ENCODE data around the gene KISS1. TPM values are rescaled to one million over a fixed set of nuclear protein-coding genes. Genes with fewer than 3 reads are reported as not detected.

The KISS1 gene
- total RNA-seq, 1 donor from 2014 or later = not detected

DNA sequence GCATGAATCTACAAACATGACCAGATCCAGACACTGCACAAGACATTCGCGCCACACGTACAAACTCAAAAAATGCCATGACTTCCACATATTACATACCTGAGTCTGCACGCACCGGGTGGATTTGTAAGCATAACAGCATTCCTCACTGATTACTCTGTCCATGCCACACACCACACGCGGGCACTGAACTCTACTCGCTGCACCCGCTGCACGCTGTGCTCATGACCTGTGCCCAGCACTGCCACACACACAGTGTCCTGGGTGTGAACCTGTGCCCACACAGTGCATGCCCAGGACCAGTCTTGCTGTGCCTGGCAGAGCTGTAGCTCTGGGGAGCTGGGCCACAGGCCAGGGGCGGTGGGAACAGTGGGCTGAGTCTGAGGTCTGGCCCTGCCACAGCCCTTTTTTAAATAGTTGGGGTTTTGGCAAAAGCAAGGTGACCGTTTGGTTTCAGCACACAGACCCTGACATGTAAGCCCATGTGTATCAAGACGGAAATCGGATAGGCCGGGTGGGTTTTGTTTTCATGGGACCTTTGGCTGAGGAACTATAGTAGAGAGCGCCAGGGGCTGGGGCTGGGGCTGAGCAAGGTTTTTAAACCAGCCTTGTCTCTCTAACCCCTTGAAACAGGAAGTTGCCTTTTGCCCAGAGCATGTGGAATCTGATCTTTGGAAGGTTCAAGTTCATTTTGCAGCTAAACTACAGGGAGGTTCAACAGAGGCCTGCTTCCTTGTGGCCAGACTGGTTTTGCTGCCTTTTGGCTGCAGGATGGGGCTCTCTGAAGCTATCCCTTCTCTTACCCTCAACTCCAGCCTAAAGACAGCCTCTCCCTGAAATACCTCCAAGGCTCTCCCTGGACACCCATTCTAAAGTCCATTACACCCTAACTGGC is 29.8 kb upstream of the KISS1 start:
- H3K36me3 Mint-ChIP-seq (ENCODE audit: low read depth) = no peaks in the 10 kb centered on the region
- intact Hi-C loops (cut with micrococcal nuclease) = no loop called here
- no peaks in the 10 kb centered on the region for H3K4me1 Mint-ChIP-seq (ENCODE audit: low read depth)
- H3K9me3 Mint-ChIP-seq = no peaks in the 10 kb centered on the region
- no peak overlapping the region for H3K27ac Mint-ChIP-seq
- no peaks in the 10 kb centered on the region for H3K27me3 Mint-ChIP-seq (ENCODE audit: low read depth)
- DNase-seq (ENCODE audit: low spot score) = no peak
- H3K4me3 Mint-ChIP-seq (ENCODE audit: low read depth) = no peak overlapping the region

DNA sequence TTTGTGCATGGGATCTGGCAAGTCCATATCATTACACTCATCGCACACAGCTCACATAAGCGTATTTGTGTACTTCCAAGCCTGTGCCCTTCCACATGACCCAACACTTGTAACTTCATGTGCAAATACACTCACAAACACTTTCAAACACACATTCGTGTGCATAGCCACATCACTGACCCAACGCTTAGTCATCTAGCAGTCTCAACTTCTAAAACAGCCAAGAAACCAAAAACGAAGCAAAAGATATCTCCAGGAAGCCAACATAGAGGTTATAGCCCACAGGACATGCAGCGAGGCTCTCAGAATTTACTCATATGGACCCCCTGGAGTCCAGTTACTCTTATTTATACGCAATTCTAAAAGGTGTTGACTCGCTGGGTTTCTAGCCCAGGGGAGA is 28.4 kb upstream of the KISS1 start:
- intact Hi-C loops (cut with micrococcal nuclease) = no loop called here

DNA sequence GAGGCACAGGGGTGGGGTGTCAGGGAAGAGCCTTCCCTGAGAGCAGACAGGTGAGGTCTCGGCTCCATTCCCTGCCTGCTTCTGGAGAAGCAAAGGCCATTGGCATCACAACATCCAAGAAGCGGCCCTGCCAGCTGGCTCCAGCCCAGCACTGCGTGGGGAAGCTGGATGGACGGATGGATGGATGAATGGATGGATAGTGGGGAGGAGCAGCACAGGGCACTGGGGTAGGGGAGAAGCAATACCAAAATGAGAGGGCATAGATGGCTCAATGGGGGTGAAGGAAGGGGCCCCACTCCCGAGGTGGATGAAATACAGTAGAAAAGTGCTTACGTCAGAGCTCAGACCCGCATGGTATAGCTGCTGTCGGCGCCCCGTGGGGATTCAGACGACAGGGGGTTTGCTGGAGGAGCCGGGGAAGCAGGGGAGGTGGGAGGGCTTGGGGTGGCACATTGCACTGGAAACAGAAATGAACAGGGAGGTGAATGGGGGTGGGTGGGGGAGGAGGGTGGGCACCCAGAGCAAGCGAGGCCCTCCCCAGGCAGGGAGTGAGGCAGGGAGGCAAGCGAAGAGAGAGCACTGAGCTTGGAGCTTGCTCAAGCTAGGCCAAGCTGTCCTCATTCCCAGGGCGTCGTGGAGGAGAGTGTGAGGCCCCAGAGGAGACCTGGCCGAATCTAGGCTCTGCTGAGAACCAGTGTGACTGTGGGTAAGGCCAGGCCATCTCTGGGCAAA is 27.0 kb upstream of the KISS1 start:
- Mint-ChIP-seq H3K4me3 (ENCODE audit: low read depth) (no peak overlapping the region), H3K4me1 (ENCODE audit: low read depth) (no peaks in the 10 kb centered on the region), H3K27me3 (ENCODE audit: low read depth) (no peaks in the 10 kb centered on the region), H3K9me3 (no peaks in the 10 kb centered on the region), H3K27ac (no peak overlapping the region), H3K36me3 (ENCODE audit: low read depth) (no peaks in the 10 kb centered on the region)
- no peak for DNase-seq (ENCODE audit: low spot score)
- intact Hi-C loops (cut with micrococcal nuclease) = no loop called here

More for the DNA sequence above, 28.4 kb upstream of the KISS1 start:
- no peaks in the 10 kb centered on the region for H3K9me3 Mint-ChIP-seq
- H3K36me3 Mint-ChIP-seq (ENCODE audit: low read depth) = no peaks in the 10 kb centered on the region
- no peak overlapping the region for H3K4me3 Mint-ChIP-seq (ENCODE audit: low read depth)
- no peaks in the 10 kb centered on the region for H3K4me1 Mint-ChIP-seq (ENCODE audit: low read depth)
- no peak overlapping the region for H3K27ac Mint-ChIP-seq
- DNase-seq (ENCODE audit: low spot score) = no peak
- H3K27me3 Mint-ChIP-seq (ENCODE audit: low read depth) = no peaks in the 10 kb centered on the region

DNA sequence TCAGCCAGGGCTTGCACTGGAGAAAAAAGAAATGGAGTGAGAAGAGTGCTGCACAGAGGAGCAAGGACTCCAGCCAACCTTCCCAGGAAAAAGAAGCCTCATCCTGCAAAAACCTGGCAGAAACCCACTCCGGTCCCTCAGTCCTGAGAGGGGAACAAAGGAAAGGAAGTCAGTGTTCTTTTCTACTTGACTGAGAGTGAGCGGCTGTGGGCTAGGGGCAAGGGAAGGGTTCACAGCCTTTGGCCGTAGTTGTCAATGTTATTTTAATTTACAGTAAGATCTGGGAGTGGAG is 26.4 kb upstream of the KISS1 start:
- DNase-seq (ENCODE audit: low spot score) = no peak
- H3K4me1 Mint-ChIP-seq (ENCODE audit: low read depth) = no peaks in the 10 kb centered on the region
- no peak overlapping the region for H3K4me3 Mint-ChIP-seq (ENCODE audit: low read depth)
- H3K9me3 Mint-ChIP-seq = no peaks in the 10 kb centered on the region
- H3K27ac Mint-ChIP-seq = no peak overlapping the region
- intact Hi-C loops (cut with micrococcal nuclease) = no loop called here
- H3K27me3 Mint-ChIP-seq (ENCODE audit: low read depth) = peaks cover 3% of the 10 kb centered on the region
- H3K36me3 Mint-ChIP-seq (ENCODE audit: low read depth) = no peaks in the 10 kb centered on the region

DNA sequence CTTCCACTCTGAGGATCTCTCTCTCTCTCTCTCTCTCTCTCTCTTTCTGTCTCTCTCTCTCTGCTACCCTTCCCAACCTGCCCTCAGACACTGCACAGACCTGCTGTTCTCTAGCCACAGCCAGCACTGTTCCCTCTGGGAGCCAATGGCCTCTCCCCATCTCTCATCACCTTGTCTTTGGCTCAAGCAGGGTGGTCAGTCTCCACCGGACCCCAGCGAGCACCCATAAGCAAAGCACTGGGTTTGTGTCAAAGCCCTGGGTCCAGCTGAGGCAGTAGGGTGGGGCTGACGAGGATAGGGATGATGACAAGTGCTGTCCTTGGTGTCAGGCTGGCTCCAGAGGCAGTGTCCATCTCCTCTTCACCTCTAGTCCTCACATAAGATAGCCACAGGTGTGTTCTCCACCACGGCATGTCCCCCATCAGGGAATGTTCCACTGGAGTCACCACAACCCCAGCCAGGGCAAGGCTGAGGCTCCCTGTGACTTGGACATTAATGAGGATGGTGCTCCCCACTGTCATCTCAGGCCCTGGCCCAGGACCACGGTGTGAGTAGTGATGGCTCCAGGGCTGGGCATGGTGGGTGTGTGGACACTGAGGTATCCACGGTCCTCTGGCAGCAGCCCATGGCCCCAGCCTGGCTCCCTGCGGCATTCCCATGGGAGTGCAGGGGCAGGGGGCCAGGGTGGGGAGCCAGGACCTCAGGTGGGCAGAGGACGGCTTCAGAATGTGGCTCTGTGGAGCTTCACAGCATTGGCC is 25.9 kb upstream of the KISS1 start:
- Mint-ChIP-seq H3K9me3 (no peaks in the 10 kb centered on the region), H3K36me3 (ENCODE audit: low read depth) (no peaks in the 10 kb centered on the region), H3K4me1 (ENCODE audit: low read depth) (no peaks in the 10 kb centered on the region), H3K27ac (no peak overlapping the region), H3K4me3 (ENCODE audit: low read depth) (no peak overlapping the region), H3K27me3 (ENCODE audit: low read depth) (peaks cover 3% of the 10 kb centered on the region)
- intact Hi-C loops (cut with micrococcal nuclease) = no loop called here
- no peak for DNase-seq (ENCODE audit: low spot score)

DNA sequence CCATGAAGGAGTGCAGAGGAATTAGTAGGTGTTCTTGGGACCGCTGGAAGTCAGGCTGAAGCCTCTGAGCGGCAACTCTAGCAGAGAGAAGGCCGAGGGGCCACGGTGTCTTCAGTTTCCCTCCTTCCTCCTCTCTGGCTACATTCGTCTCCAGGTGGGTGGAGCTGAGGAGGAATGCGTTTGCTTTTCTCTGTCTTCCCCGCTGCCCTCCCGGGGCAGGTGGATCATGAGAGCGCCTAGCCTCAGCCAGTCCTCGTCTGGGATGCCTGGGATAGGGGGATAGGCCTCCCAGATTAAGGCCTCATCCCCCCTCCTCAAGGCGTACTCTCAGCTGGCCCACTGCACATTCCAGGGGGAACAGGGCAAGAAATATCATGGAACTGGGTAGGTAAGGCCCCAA is 25.0 kb upstream of the KISS1 start:
- no peak overlapping the region for H3K4me3 Mint-ChIP-seq (ENCODE audit: low read depth)
- no peaks in the 10 kb centered on the region for H3K36me3 Mint-ChIP-seq (ENCODE audit: low read depth)

DNA sequence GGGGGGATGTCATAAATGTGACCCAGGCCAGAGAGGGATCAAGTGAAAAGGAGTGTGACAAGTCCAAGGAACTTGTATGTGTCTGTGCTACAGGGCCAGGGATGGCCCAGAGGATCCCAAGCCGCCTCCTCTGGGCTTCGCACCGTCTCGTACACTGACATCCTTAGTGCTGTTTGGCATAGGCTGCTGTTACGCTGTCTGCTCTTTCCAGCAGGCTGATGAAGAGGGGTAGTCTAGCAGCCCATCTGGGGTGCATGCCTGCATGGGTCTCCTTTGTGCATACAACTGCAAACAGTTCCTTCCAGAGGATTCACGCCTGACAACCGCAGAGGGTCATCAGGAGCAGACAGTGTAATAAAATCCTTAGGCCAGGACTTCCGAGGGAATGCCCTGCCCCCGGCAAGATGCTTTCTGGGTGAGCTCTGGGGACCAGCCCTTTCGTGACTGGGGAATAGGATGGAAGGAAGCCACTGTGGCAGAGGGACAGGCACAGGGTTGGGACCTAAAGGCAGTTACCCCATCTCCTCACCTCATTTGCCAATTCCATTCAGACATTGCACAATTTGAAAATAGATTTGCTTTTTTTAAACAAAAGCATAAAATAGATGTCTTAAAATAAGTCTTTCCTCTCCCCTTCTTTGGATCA is 23.8 kb upstream of the KISS1 start:
- no peaks in the 10 kb centered on the region for H3K36me3 Mint-ChIP-seq (ENCODE audit: low read depth)
- H3K9me3 Mint-ChIP-seq = no peaks in the 10 kb centered on the region
- no peaks in the 10 kb centered on the region for H3K4me1 Mint-ChIP-seq (ENCODE audit: low read depth)
- H3K4me3 Mint-ChIP-seq (ENCODE audit: low read depth) = no peak overlapping the region
- peaks cover 7% of the 10 kb centered on the region for H3K27me3 Mint-ChIP-seq (ENCODE audit: low read depth)
- no peak for DNase-seq (ENCODE audit: low spot score)
- no peak overlapping the region for H3K27ac Mint-ChIP-seq
- intact Hi-C loops (cut with micrococcal nuclease) = no loop called here

More for the DNA sequence above, 25.0 kb upstream of the KISS1 start:
- DNase-seq (ENCODE audit: low spot score) = no peak
- Mint-ChIP-seq H3K4me1 (ENCODE audit: low read depth) (no peaks in the 10 kb centered on the region), H3K27ac (no peak overlapping the region), H3K27me3 (ENCODE audit: low read depth) (peaks cover 3% of the 10 kb centered on the region), H3K9me3 (no peaks in the 10 kb centered on the region)
- intact Hi-C loops (cut with micrococcal nuclease) = no loop called here

DNA sequence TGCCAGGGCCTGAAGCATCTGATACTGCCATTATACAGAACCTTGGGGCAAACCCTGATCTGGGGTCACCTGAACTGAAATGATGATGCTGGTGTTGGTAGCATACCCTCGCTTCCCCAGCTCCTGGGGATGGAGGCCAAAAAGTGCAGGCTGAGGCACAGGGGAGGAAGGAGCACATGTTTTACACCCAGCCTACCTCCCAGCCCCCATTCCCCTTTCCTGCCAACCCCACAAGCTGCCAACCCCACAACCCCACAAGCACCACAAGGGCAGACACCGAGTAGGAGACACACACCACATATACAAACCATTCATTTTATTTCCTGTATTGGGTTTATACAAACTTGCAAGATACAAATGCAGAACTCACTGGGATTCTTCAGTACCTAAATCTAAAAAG is 22.3 kb upstream of the KISS1 start:
- Mint-ChIP-seq H3K4me3 (ENCODE audit: low read depth) (no peak overlapping the region), H3K27me3 (ENCODE audit: low read depth) (peaks cover 10% of the 10 kb centered on the region), H3K9me3 (no peaks in the 10 kb centered on the region), H3K4me1 (ENCODE audit: low read depth) (peaks cover 4% of the 10 kb centered on the region), H3K27ac (no peak overlapping the region), H3K36me3 (ENCODE audit: low read depth) (no peaks in the 10 kb centered on the region)
- intact Hi-C loops (cut with micrococcal nuclease) = no loop called here
- DNase-seq (ENCODE audit: low spot score) = no peak

DNA sequence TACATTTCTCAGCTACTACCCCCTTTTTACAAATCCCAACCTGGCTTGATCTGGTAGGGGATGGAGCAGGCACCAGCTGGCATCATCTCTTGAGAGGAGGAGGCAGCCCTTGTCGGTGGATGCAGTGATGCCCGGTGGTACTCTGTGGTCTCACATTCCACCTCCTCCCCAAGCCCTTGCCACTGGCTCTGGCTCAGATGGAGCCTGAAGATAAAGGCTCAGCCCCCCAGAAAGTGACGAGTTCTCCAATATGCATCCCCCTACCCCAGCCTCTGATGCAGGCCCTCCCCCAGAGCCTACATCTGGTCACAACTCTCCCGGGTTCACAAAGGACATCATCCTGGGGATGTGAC is 21.3 kb upstream of the KISS1 start:
- intact Hi-C loops (cut with micrococcal nuclease) = no loop called here
- H3K36me3 Mint-ChIP-seq (ENCODE audit: low read depth) = no peaks in the 10 kb centered on the region
- DNase-seq (ENCODE audit: low spot score) = no peak
- no peaks in the 10 kb centered on the region for H3K9me3 Mint-ChIP-seq
- H3K4me1 Mint-ChIP-seq (ENCODE audit: low read depth) = peaks cover 4% of the 10 kb centered on the region
- no peak overlapping the region for H3K4me3 Mint-ChIP-seq (ENCODE audit: low read depth)
- peaks cover 10% of the 10 kb centered on the region for H3K27me3 Mint-ChIP-seq (ENCODE audit: low read depth)
- no peak overlapping the region for H3K27ac Mint-ChIP-seq

DNA sequence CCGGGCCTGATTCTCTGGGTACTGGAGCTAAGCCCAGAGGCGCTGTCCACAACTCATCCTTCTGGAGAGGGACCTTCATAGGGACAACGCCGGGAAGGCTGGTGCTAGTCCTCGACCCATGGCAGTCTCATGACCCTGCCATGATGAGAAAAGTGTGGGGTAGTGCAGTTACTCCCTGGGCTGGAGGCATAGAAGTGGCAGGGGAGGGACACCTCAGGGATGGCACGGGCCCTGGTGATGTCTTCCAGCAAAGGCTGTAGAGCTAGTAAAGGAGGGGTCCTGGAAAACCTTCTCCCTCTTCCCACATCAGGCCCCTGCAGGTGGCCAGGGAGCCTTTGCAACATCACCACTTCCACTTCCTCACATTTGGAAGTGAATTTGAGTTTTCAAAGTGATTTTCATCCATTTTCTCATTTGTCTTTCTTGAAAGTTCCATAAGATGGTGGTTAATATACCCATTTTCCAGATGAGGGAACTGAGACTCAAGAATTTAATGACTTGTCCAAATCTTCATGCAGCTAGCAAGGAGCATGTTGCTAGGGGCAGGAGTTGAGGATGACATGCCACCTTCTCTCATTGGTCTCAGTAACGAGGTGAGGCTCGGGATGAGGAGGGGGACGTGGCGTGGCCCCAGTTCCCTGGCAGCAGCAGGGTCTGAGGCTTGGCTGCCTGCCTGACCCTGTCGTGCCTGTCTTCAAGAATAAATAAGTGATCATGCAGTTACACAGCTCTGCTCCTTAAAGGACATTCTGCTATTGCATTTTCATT is 20.8 kb upstream of the KISS1 start:
- H3K36me3 Mint-ChIP-seq (ENCODE audit: low read depth) = no peaks in the 10 kb centered on the region
- H3K27ac Mint-ChIP-seq = no peak overlapping the region
- H3K4me1 Mint-ChIP-seq (ENCODE audit: low read depth) = peaks cover 4% of the 10 kb centered on the region
- H3K4me3 Mint-ChIP-seq (ENCODE audit: low read depth) = no peak overlapping the region
- peaks cover 10% of the 10 kb centered on the region for H3K27me3 Mint-ChIP-seq (ENCODE audit: low read depth)
- intact Hi-C loops (cut with micrococcal nuclease) = no loop called here
- H3K9me3 Mint-ChIP-seq = no peaks in the 10 kb centered on the region
- no peak for DNase-seq (ENCODE audit: low spot score)

DNA sequence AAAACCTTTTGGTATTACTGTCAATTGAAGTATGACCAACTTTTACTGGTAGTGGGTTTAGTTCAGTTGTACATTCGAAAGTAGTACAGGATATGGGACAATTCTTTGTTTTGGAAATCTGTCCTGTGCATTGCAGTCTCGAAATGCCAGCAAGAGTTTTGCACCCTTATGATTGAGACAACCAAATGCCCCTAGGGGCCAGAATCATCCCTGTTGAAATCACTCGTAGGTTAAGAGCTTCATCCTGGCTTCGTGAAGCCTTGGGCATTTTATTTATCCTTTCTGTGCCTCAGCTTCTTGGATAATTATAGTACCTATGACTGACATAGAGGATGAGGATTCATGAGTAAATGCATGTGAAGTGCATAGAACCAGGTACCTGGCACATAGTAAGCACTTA is 19.9 kb upstream of the KISS1 start:
- H3K27me3 Mint-ChIP-seq (ENCODE audit: low read depth) = peaks cover 10% of the 10 kb centered on the region
- H3K4me3 Mint-ChIP-seq (ENCODE audit: low read depth) = no peak overlapping the region
- H3K27ac Mint-ChIP-seq = no peak overlapping the region
- intact Hi-C loops (cut with micrococcal nuclease) = no loop called here
- H3K36me3 Mint-ChIP-seq (ENCODE audit: low read depth) = no peaks in the 10 kb centered on the region
- DNase-seq (ENCODE audit: low spot score) = no peak
- H3K4me1 Mint-ChIP-seq (ENCODE audit: low read depth) = peaks cover 4% of the 10 kb centered on the region
- no peaks in the 10 kb centered on the region for H3K9me3 Mint-ChIP-seq

Data from activated T-helper 2 cell treated with anti-CD3 and anti-CD28 coated beads, Interferon-gamma antibody, Interleukin-2, Interleukin-4, amounts not matched to agents 10 μg/mL and 5 μg/mL and 100 μg/mL, durations not matched to agents 14 hours and 24 hours and 36 hours (primary cell).